ENCODE results near the gene KIF2B. TPM values are rescaled to one million over a fixed set of nuclear protein-coding genes. Genes with fewer than 3 reads are reported as not detected.

The KIF2B gene
- total RNA-seq (2022) (not detected in 2 replicates), Bru-seq, nascent RNA (not detected), BruChase-seq, experiment 1, labeled RNA remaining after a 6-hour chase (not detected), BruChase-seq, experiment 2, labeled RNA remaining after a 2-hour chase (not detected)
- long read RNA-seq: 0 reads

GRCh38 chr17:53822764-53823163 is at the start of gene KIF2B:
TSS of gene KIF2B (plus strand) at chr17:53822927. CDS start at chr17:53823034, 107 bp downstream.
- H3K9me3 Mint-ChIP-seq (ENCODE audit: low read depth, unreplicated experiment): peaks cover 4% of the 10 kb centered on the region
- H3K27me3 Mint-ChIP-seq (ENCODE audit: unreplicated experiment): no peaks in the 10 kb centered on the region
- no peak for DNase-seq
- TF ChIP-seq CTCF (IDR thresholded peaks at IDR 0.05; ENCODE audit: unreplicated experiment): no peak
- no peak within 1 kb of the TSS for H3K27ac Mint-ChIP-seq (ENCODE audit: unreplicated experiment)
- BruUV-seq (replicated peaks): no TSS peak
- intact Hi-C loops (cut with micrococcal nuclease; ENCODE audit: unreplicated experiment): no loop called here
- no peak within 1 kb of the TSS for H3K4me3 Mint-ChIP-seq (ENCODE audit: low read depth, unreplicated experiment)
- CTCF ChIA-PET: no interaction called here
- H3K4me1 Mint-ChIP-seq (ENCODE audit: low read depth, unreplicated experiment): no peaks in the 10 kb centered on the region
- H3K36me3 Mint-ChIP-seq (ENCODE audit: insufficient read depth, unreplicated experiment): no peaks in the 10 kb centered on the region

GRCh38 chr17:53780320-53780719 is 42.4 kb upstream of the KIF2B start:
- Mint-ChIP-seq H3K9me3 (ENCODE audit: low read depth, unreplicated experiment) (peaks cover 6% of the 10 kb centered on the region), H3K4me3 (ENCODE audit: low read depth, unreplicated experiment) (no peak overlapping the region), H3K27me3 (ENCODE audit: unreplicated experiment) (no peaks in the 10 kb centered on the region), H3K4me1 (ENCODE audit: low read depth, unreplicated experiment) (no peaks in the 10 kb centered on the region), H3K36me3 (ENCODE audit: insufficient read depth, unreplicated experiment) (no peaks in the 10 kb centered on the region), H3K27ac (ENCODE audit: unreplicated experiment) (no peak overlapping the region)
- CTCF ChIA-PET: no interaction called here
- no TSS peak for BruUV-seq (replicated peaks)
- no peak for TF ChIP-seq CTCF (IDR thresholded peaks at IDR 0.05; ENCODE audit: unreplicated experiment)
- intact Hi-C loops (cut with micrococcal nuclease; ENCODE audit: unreplicated experiment): no loop called here
- DNase-seq: no peak

- H3K27me3 Mint-ChIP-seq (ENCODE audit: unreplicated experiment): no peaks in the 10 kb centered on the region
- no peak for TF ChIP-seq CTCF (IDR thresholded peaks at IDR 0.05; ENCODE audit: unreplicated experiment)
- H3K4me1 Mint-ChIP-seq (ENCODE audit: low read depth, unreplicated experiment): no peaks in the 10 kb centered on the region
- no peak overlapping the region for H3K27ac Mint-ChIP-seq (ENCODE audit: unreplicated experiment)
- no peak for DNase-seq
- CTCF ChIA-PET: no interaction called here
- no TSS peak for BruUV-seq (replicated peaks)
- no peaks in the 10 kb centered on the region for H3K9me3 Mint-ChIP-seq (ENCODE audit: low read depth, unreplicated experiment)
- intact Hi-C loops (cut with micrococcal nuclease; ENCODE audit: unreplicated experiment): no loop called here
- H3K36me3 Mint-ChIP-seq (ENCODE audit: insufficient read depth, unreplicated experiment): no peaks in the 10 kb centered on the region
- H3K4me3 Mint-ChIP-seq (ENCODE audit: low read depth, unreplicated experiment): no peak overlapping the region
These were observed 31.2 kb upstream of the KIF2B start for GRCh38 chr17:53791551-53791950.

GRCh38 chr17:53792451-53792850 is 30.3 kb upstream of the KIF2B start:
- Mint-ChIP-seq H3K27me3 (ENCODE audit: unreplicated experiment) (no peaks in the 10 kb centered on the region), H3K27ac (ENCODE audit: unreplicated experiment) (no peak overlapping the region), H3K36me3 (ENCODE audit: insufficient read depth, unreplicated experiment) (no peaks in the 10 kb centered on the region), H3K9me3 (ENCODE audit: low read depth, unreplicated experiment) (no peaks in the 10 kb centered on the region), H3K4me1 (ENCODE audit: low read depth, unreplicated experiment) (no peaks in the 10 kb centered on the region), H3K4me3 (ENCODE audit: low read depth, unreplicated experiment) (no peak overlapping the region)
- DNase-seq: no peak
- TF ChIP-seq CTCF (IDR thresholded peaks at IDR 0.05; ENCODE audit: unreplicated experiment): no peak
- intact Hi-C loops (cut with micrococcal nuclease; ENCODE audit: unreplicated experiment): no loop called here
- CTCF ChIA-PET: no interaction called here
- no TSS peak for BruUV-seq (replicated peaks)
